Right ventricle myocardium inferior (tissue), 1 donor: ENCODE measurements around the gene KLRC3. TPM values are rescaled to one million over a fixed set of nuclear protein-coding genes. Genes with fewer than 3 reads are reported as not detected.

ENCODE experiments used
- total RNA-seq: library from RNA; stranded (reverse); fragmentation: NEBNext Ultra II Directional; extraction: Animal tissue kit (Norgen Biotek cat#: 25700); gene quantifications from one replicate; pipeline ENCODE4 v1.2.1, GENCODE V29; 2021
- donor health status: DM: no; HTN: yes; CAD: no; lungs with severe emphysema.

The KLRC3 gene
- total RNA-seq, 1 donor from 2014 or later: not detected

Other genes starting within 250 kb of the KLRC3 start
- gene OLR1, start 248.5 kb downstream of the KLRC3 start, total RNA-seq: 0.24 TPM
- gene TMEM52B, start 241.6 kb downstream of the KLRC3 start, total RNA-seq: not detected
- 282 TPM for gene GABARAPL1, start 207.7 kb downstream of the KLRC3 start, total RNA-seq
- gene KLRD1, start 112.7 kb downstream of the KLRC3 start, total RNA-seq: 2.3 TPM
- 1.2 TPM for gene KLRK1, start 30.6 kb downstream of the KLRC3 start, total RNA-seq
- gene KLRC4, start 10.8 kb downstream of the KLRC3 start, total RNA-seq: not detected
- not detected for gene KLRC2, start 15.4 kb upstream of the KLRC3 start, total RNA-seq
- gene KLRC1, start 32.8 kb upstream of the KLRC3 start, total RNA-seq: not detected
- 0.62 TPM for gene EIF2S3B, start 85.3 kb upstream of the KLRC3 start, total RNA-seq
- 14.8 TPM for gene MAGOHB, start 193.0 kb upstream of the KLRC3 start, total RNA-seq